Measurements from ENCODE around the gene SHANK2. TPM values are rescaled to one million over a fixed set of nuclear protein-coding genes. Genes with fewer than 3 reads are reported as not detected.

The SHANK2 gene
- total RNA-seq, 5 donors from 2014 or later (not counting 1 experiment from before 2014, with no cell fraction given): 0.15 to 0.60 (median 0.49) TPM; not detected in 2

- Mint-ChIP-seq H3K36me3 (no peaks in the 10 kb centered on the region), H3K27ac (no peak overlapping the region), H3K9me3 (no peaks in the 10 kb centered on the region), H3K4me3 (no peak overlapping the region), H3K27me3 (peaks cover 28 to 46% of the 10 kb centered on the region in 2 donors), H3K4me1 (peaks cover 0 to 7% (median 6%) of the 10 kb centered on the region in 3 donors)
- CTCF ChIA-PET: no interaction called here
- Histone ChIP-seq H3K4me1 (ENCODE audit: control insufficient read depth in 1 of 2, extremely low read depth in 1 of 2, insufficient read depth in 2 of 2, low read length in 2 of 2) (no peaks in the 10 kb centered on the region), H3K27me3 (replicated peaks in 1 of 2; ENCODE audit: control insufficient read depth in 2 of 2, extremely low read depth in 1 of 2, insufficient read depth in 2 of 2, low read length in 1 of 2) (peaks cover 0 to 50% of the 10 kb centered on the region in 2 experiments), H3K27ac (ENCODE audit: low read length) (no peak overlapping the region), H3K9me3 (no peaks in the 10 kb centered on the region), H3K36me3 (ENCODE audit: control insufficient read depth in 2 of 2, extremely low read depth in 1 of 2, insufficient read depth in 1 of 2, low read length in 1 of 2) (no peaks in the 10 kb centered on the region), H3K4me3 (ENCODE audit: control insufficient read depth in 1 of 2, extremely low read depth in 1 of 2, low read length in 1 of 2) (no peak overlapping the region)
- ATAC-seq (replicated peaks in 1 of 4) (no peak), DNase-seq (no peak)
- POLR2A ChIA-PET: no interaction called here
- WGBS (ENCODE audit: insufficient coverage): no CpG with 5 or more reads among the region's 3 CpGs
These were observed 5.8 kb downstream of the SHANK2 start for GRCh38 chr11:71246559-71246958.

- CTCF ChIA-PET: no interaction called here
- H3K9me3 Mint-ChIP-seq: no peaks in the 10 kb centered on the region
- DNase-seq (no peak), ATAC-seq (replicated peaks in 1 of 4) (no peak)
- Histone ChIP-seq H3K27ac (ENCODE audit: low read length) (no peak overlapping the region), H3K27me3 (replicated peaks in 1 of 2; ENCODE audit: control insufficient read depth in 2 of 2, extremely low read depth in 1 of 2, insufficient read depth in 2 of 2, low read length in 1 of 2) (peaks cover 0 to 50% of the 10 kb centered on the region in 2 experiments), H3K4me1 (ENCODE audit: control insufficient read depth in 1 of 2, extremely low read depth in 1 of 2, insufficient read depth in 2 of 2, low read length in 2 of 2) (no peaks in the 10 kb centered on the region), H3K36me3 (ENCODE audit: control insufficient read depth in 2 of 2, extremely low read depth in 1 of 2, insufficient read depth in 1 of 2, low read length in 1 of 2) (no peaks in the 10 kb centered on the region), H3K9me3 (no peaks in the 10 kb centered on the region), H3K4me3 (ENCODE audit: control insufficient read depth in 1 of 2, extremely low read depth in 1 of 2, low read length in 1 of 2) (no peak overlapping the region)
- 44% methylated on average over 15 of the region's 19 CpGs for WGBS (ENCODE audit: insufficient coverage)
- POLR2A ChIA-PET: no interaction called here
- no peak overlapping the region for H3K4me3 Mint-ChIP-seq
- no peak overlapping the region for H3K27ac Mint-ChIP-seq
- H3K4me1 Mint-ChIP-seq: peaks cover 0 to 4% (median 3%) of the 10 kb centered on the region in 3 donors
- H3K36me3 Mint-ChIP-seq: no peaks in the 10 kb centered on the region
- peaks cover 32 to 48% of the 10 kb centered on the region in 2 donors for H3K27me3 Mint-ChIP-seq
These were observed 6.6 kb downstream of the SHANK2 start for GRCh38 chr11:71245601-71246391.

- Histone ChIP-seq H3K36me3 (ENCODE audit: control insufficient read depth in 2 of 2, extremely low read depth in 1 of 2, insufficient read depth in 1 of 2, low read length in 1 of 2) (no peaks in the 10 kb centered on the region), H3K27me3 (replicated peaks in 1 of 2; ENCODE audit: control insufficient read depth in 2 of 2, extremely low read depth in 1 of 2, insufficient read depth in 2 of 2, low read length in 1 of 2) (peaks cover 0 to 48% of the 10 kb centered on the region in 2 experiments)
These were observed 8.1 kb downstream of the SHANK2 start for GRCh38 chr11:71244116-71244810.

GRCh38 chr11:71242391-71242790 lies 10.0 kb downstream of the SHANK2 start:
- H3K4me1 ChIP-seq (ENCODE audit: control insufficient read depth in 1 of 2, extremely low read depth in 1 of 2, insufficient read depth in 2 of 2, low read length in 2 of 2): no peaks in the 10 kb centered on the region
- no peak overlapping the region for H3K4me3 ChIP-seq (ENCODE audit: control insufficient read depth in 1 of 2, extremely low read depth in 1 of 2, low read length in 1 of 2)
- peaks cover 0 to 1% (median 0%) of the 10 kb centered on the region in 3 donors for H3K4me1 Mint-ChIP-seq
- H3K27ac Mint-ChIP-seq: no peak overlapping the region
- POLR2A ChIA-PET: no interaction called here
- no peaks in the 10 kb centered on the region for H3K36me3 Mint-ChIP-seq
- CTCF ChIA-PET: no interaction called here
- no peak for ATAC-seq (replicated peaks in 1 of 4)
- H3K27me3 ChIP-seq (replicated peaks in 1 of 2; ENCODE audit: control insufficient read depth in 2 of 2, extremely low read depth in 1 of 2, insufficient read depth in 2 of 2, low read length in 1 of 2): peaks cover 0 to 42% of the 10 kb centered on the region in 2 experiments
- DNase-seq: no peak
- H3K4me3 Mint-ChIP-seq: no peak overlapping the region
- H3K27ac ChIP-seq (ENCODE audit: low read length): no peak overlapping the region
- 59% methylated on average over 5 of the region's 6 CpGs for WGBS (ENCODE audit: insufficient coverage)
- no peaks in the 10 kb centered on the region for H3K9me3 Mint-ChIP-seq
- H3K36me3 ChIP-seq (ENCODE audit: control insufficient read depth in 2 of 2, extremely low read depth in 1 of 2, insufficient read depth in 1 of 2, low read length in 1 of 2): no peaks in the 10 kb centered on the region
- H3K27me3 Mint-ChIP-seq: peaks cover 18 to 38% of the 10 kb centered on the region in 2 donors
- H3K9me3 ChIP-seq: no peaks in the 10 kb centered on the region

More at GRCh38 chr11:71244116-71244810, 8.1 kb downstream of the SHANK2 start:
- ATAC-seq (replicated peaks in 1 of 4): peak in 1 of 4 experiments; percentile 15
- 80% methylated on average over 10 of the region's 12 CpGs for whole genome bisulfite sequencing (ENCODE audit: insufficient coverage)
- no peaks in the 10 kb centered on the region for H3K36me3 Mint-ChIP-seq
- DNase-seq: no peak
- peaks cover 22 to 43% of the 10 kb centered on the region in 2 donors for H3K27me3 Mint-ChIP-seq
- H3K27ac Mint-ChIP-seq: no peak overlapping the region
- H3K9me3 ChIP-seq: no peaks in the 10 kb centered on the region
- H3K9me3 Mint-ChIP-seq: no peaks in the 10 kb centered on the region
- peaks cover 0 to 1% (median 0%) of the 10 kb centered on the region in 3 donors for H3K4me1 Mint-ChIP-seq
- H3K27ac ChIP-seq (ENCODE audit: low read length): no peak overlapping the region
- ChIA-PET CTCF (no interaction called here), POLR2A (no interaction called here)
- no peak overlapping the region for H3K4me3 Mint-ChIP-seq
- no peaks in the 10 kb centered on the region for H3K4me1 ChIP-seq (ENCODE audit: control insufficient read depth in 1 of 2, extremely low read depth in 1 of 2, insufficient read depth in 2 of 2, low read length in 2 of 2)
- no peak overlapping the region for H3K4me3 ChIP-seq (ENCODE audit: control insufficient read depth in 1 of 2, extremely low read depth in 1 of 2, low read length in 1 of 2)

GRCh38 chr11:71241721-71242259 lies 10.6 kb downstream of the SHANK2 start:
- Histone ChIP-seq H3K27me3 (replicated peaks in 1 of 2; ENCODE audit: control insufficient read depth in 2 of 2, extremely low read depth in 1 of 2, insufficient read depth in 2 of 2, low read length in 1 of 2) (peaks cover 0 to 41% of the 10 kb centered on the region in 2 experiments), H3K9me3 (no peaks in the 10 kb centered on the region), H3K27ac (ENCODE audit: low read length) (no peak overlapping the region), H3K4me3 (ENCODE audit: control insufficient read depth in 1 of 2, extremely low read depth in 1 of 2, low read length in 1 of 2) (no peak overlapping the region), H3K4me1 (ENCODE audit: control insufficient read depth in 1 of 2, extremely low read depth in 1 of 2, insufficient read depth in 2 of 2, low read length in 2 of 2) (no peaks in the 10 kb centered on the region), H3K36me3 (ENCODE audit: control insufficient read depth in 2 of 2, extremely low read depth in 1 of 2, insufficient read depth in 1 of 2, low read length in 1 of 2) (no peaks in the 10 kb centered on the region)
- WGBS (ENCODE audit: insufficient coverage): 82% methylated on average over 4 of the region's 6 CpGs
- Mint-ChIP-seq H3K4me3 (no peak overlapping the region), H3K36me3 (no peaks in the 10 kb centered on the region), H3K27me3 (peaks cover 18 to 36% of the 10 kb centered on the region in 2 donors), H3K4me1 (peaks cover 0 to 1% (median 0%) of the 10 kb centered on the region in 3 donors), H3K27ac (no peak overlapping the region), H3K9me3 (no peaks in the 10 kb centered on the region)
- POLR2A ChIA-PET: no interaction called here
- DNase-seq (no peak), ATAC-seq (replicated peaks in 1 of 4) (no peak)
- CTCF ChIA-PET: no interaction called here

GRCh38 chr11:71240865-71241691 lies 11.3 kb downstream of the SHANK2 start:
- Histone ChIP-seq H3K27ac (ENCODE audit: low read length) (no peak overlapping the region), H3K9me3 (no peaks in the 10 kb centered on the region), H3K27me3 (replicated peaks in 1 of 2; ENCODE audit: control insufficient read depth in 2 of 2, extremely low read depth in 1 of 2, insufficient read depth in 2 of 2, low read length in 1 of 2) (peaks cover 0 to 35% of the 10 kb centered on the region in 2 experiments), H3K4me3 (ENCODE audit: control insufficient read depth in 1 of 2, extremely low read depth in 1 of 2, low read length in 1 of 2) (no peak overlapping the region), H3K4me1 (ENCODE audit: control insufficient read depth in 1 of 2, extremely low read depth in 1 of 2, insufficient read depth in 2 of 2, low read length in 2 of 2) (no peaks in the 10 kb centered on the region), H3K36me3 (ENCODE audit: control insufficient read depth in 2 of 2, extremely low read depth in 1 of 2, insufficient read depth in 1 of 2, low read length in 1 of 2) (no peaks in the 10 kb centered on the region)
- H3K4me3 Mint-ChIP-seq: no peak overlapping the region
- ATAC-seq (replicated peaks in 1 of 4): no peak
- H3K4me1 Mint-ChIP-seq: peaks cover 0 to 1% (median 0%) of the 10 kb centered on the region in 3 donors
- H3K27ac Mint-ChIP-seq: no peak overlapping the region
- H3K9me3 Mint-ChIP-seq: no peaks in the 10 kb centered on the region
- ChIA-PET POLR2A (no interaction called here), CTCF (no interaction called here)
- 32% methylated on average over 7 of the region's 17 CpGs for WGBS (ENCODE audit: insufficient coverage)
- H3K27me3 Mint-ChIP-seq: peaks cover 18 to 36% of the 10 kb centered on the region in 2 donors
- no peak for DNase-seq
- no peaks in the 10 kb centered on the region for H3K36me3 Mint-ChIP-seq

Data from T-cell (primary cell).